IMR-90 (cell line): Measurements from ENCODE around the gene PITPNM2. TPM values are rescaled to one million over a fixed set of nuclear protein-coding genes. Genes with fewer than 3 reads are reported as not detected.

Experiments
- ATAC-seq: fragments of 200-7000 bp; cut with Tn5 transposase; 2 replicates; pipeline ENCODE4 v1.9.1; 2020; ENCODE audit warnings: low read depth, mild to moderate bottlenecking, moderate library complexity
- BruUV-seq: library from RNA; stranded (reverse); fragments of 400-500 nt; replicated peaks from 2 replicates; lab custom pipeline; 2021; lab: Mats Ljungman, UMichigan
- CTCF ChIA-PET: fragments of 300-600 bp; formaldehyde crosslinking; extraction: SDS; loops from one replicate; lab custom pipeline; 2021; ENCODE audit warnings: antibody characterized with exemption; lab: Yijun Ruan, JAX
- POLR2A ChIA-PET: fragments of 300-600 bp; sonication (Branson Sonifier 250); formaldehyde crosslinking; loops from one replicate; lab custom pipeline; 2022; ENCODE audit warnings: antibody characterized with exemption; ENCODE audit not compliant: unreplicated experiment; lab: Charles Lee
- DNase-seq: peaks from one replicate; pipeline ENCODE4 v3.0.0; 2013
- H2AFZ ChIP-seq: replicated peaks from 2 replicates; pipeline ENCODE3; 2013; ENCODE audit warnings: low read length, mild to moderate bottlenecking; ENCODE audit not compliant: poor library complexity
- H2AK5ac ChIP-seq: 2 replicates; pipeline ENCODE4 v1.6.1; 2013; ENCODE audit warnings: low read depth, low read length, inconsistent platforms
- H2AK9ac ChIP-seq: replicated peaks from 2 replicates; pipeline ENCODE3; 2013; ENCODE audit warnings: mild to moderate bottlenecking, low read depth, low read length, moderate library complexity; ENCODE audit not compliant: poor library complexity
- H2BK120ac ChIP-seq: 2 replicates; pipeline ENCODE4 v1.6.1; 2013; ENCODE audit warnings: low read depth, low read length, inconsistent platforms
- H2BK15ac ChIP-seq: 3 replicates; pipeline ENCODE4 v1.6.1; 2013; ENCODE audit warnings: low read depth, low read length, inconsistent platforms
- H2BK20ac ChIP-seq: 2 replicates; pipeline ENCODE4 v1.6.1; 2013; ENCODE audit warnings: low read depth, mild to moderate bottlenecking, inconsistent platforms, low read length, moderate library complexity
- H2BK5ac ChIP-seq: 2 replicates; pipeline ENCODE4 v1.6.1; 2013; ENCODE audit warnings: mild to moderate bottlenecking, low read depth, low read length, inconsistent platforms; ENCODE audit not compliant: poor library complexity, severe bottlenecking
- H3K14ac ChIP-seq: replicated peaks from 2 replicates; pipeline ENCODE4 v1.6.1; 2013; ENCODE audit warnings: low read depth, low read length, inconsistent platforms
- H3K18ac ChIP-seq: 2 replicates; pipeline ENCODE4 v1.6.1; 2013; ENCODE audit warnings: low read depth, low read length, control low read depth
- H3K23ac ChIP-seq: 2 replicates; pipeline ENCODE4 v1.6.1; 2013; ENCODE audit warnings: low read depth, low read length, inconsistent platforms
- H3K27ac ChIP-seq: 2 replicates; pipeline ENCODE4 v1.5.1; 2013; ENCODE audit warnings: mild to moderate bottlenecking, control low read depth, low read length; ENCODE audit not compliant: insufficient read depth
- H3K27me3 ChIP-seq: 2 replicates; pipeline ENCODE4 v1.6.1; 2013; ENCODE audit warnings: low read length; ENCODE audit not compliant: control insufficient read depth, insufficient read depth
- H3K36me3 ChIP-seq: 2 replicates; pipeline ENCODE4 v1.6.1; 2013; ENCODE audit warnings: low read length, mixed read lengths; ENCODE audit not compliant: control insufficient read depth, insufficient read depth
- H3K4ac ChIP-seq: 2 replicates; pipeline ENCODE4 v1.6.1; 2013; ENCODE audit warnings: low read depth, low read length, inconsistent platforms
- H3K4me1 ChIP-seq: 2 replicates; pipeline ENCODE4 v1.6.1; 2013; ENCODE audit warnings: low read length, mixed read lengths; ENCODE audit not compliant: control insufficient read depth, insufficient read depth
- H3K4me2 ChIP-seq: 2 replicates; pipeline ENCODE4 v1.6.1; 2013; ENCODE audit warnings: low read depth, mild to moderate bottlenecking, control low read depth, low read length, moderate library complexity
- H3K4me3 ChIP-seq: 2 replicates; pipeline ENCODE4 v1.5.1; 2013; ENCODE audit warnings: low read depth, mild to moderate bottlenecking, control low read depth, low read length, moderate library complexity; ENCODE audit not compliant: insufficient read depth
- H3K56ac ChIP-seq: 2 replicates; pipeline ENCODE4 v1.6.1; 2013; ENCODE audit warnings: low read length, inconsistent platforms; ENCODE audit not compliant: insufficient read depth; ENCODE audit errors: extremely low read depth
- H3K79me1 ChIP-seq, 2 experiments: 2 replicates each; pipeline ENCODE4 v1.6.1; 2013; ENCODE audit warnings: low read length in 2 of 2, inconsistent platforms in 1 of 2, low read depth in 1 of 2
- H3K9ac ChIP-seq: 2 replicates; pipeline ENCODE4 v1.6.1; 2013; ENCODE audit warnings: low read depth, low read length, control low read depth
- H3K9me1 ChIP-seq: 2 replicates; pipeline ENCODE4 v1.6.1; 2013; ENCODE audit warnings: low read length, inconsistent platforms; ENCODE audit not compliant: insufficient read depth
- H3K9me3 ChIP-seq: 2 replicates; pipeline ENCODE4 v1.6.1; 2013; ENCODE audit warnings: low read length; ENCODE audit not compliant: control insufficient read depth, insufficient read depth
- H4K20me1 ChIP-seq: 2 replicates; pipeline ENCODE4 v1.6.1; 2013; ENCODE audit warnings: low read length, inconsistent platforms; ENCODE audit not compliant: insufficient read depth
- H4K5ac ChIP-seq: 2 replicates; pipeline ENCODE4 v1.6.1; 2013; ENCODE audit warnings: mild to moderate bottlenecking, low read depth, low read length, control low read depth
- H4K8ac ChIP-seq, 2 experiments: 2 replicates each; pipeline ENCODE4 v1.6.1; 2013; ENCODE audit warnings: low read depth in 2 of 2, low read length in 2 of 2, control low read depth in 1 of 2, inconsistent platforms in 1 of 2
- H4K91ac ChIP-seq: 2 replicates; pipeline ENCODE4 v1.6.1; 2013; ENCODE audit warnings: low read depth, low read length, inconsistent platforms; ENCODE audit not compliant: insufficient read depth
- BHLHE40 ChIP-seq: fragments of 150-350 bp; IDR thresholded peaks from 2 replicates; pipeline ENCODE4 v1.6.1; 2016; ENCODE audit warnings: mild to moderate bottlenecking, low read depth, low read length
- CEBPB ChIP-seq: IDR thresholded peaks from 2 replicates; pipeline ENCODE4 v1.6.1; 2012; ENCODE audit warnings: low read depth, low read length, improper control_type of control experiment
- CHD1 ChIP-seq: IDR thresholded peaks from 2 replicates; pipeline ENCODE4 v1.6.1; 2012; ENCODE audit warnings: low read depth, low read length, improper control_type of control experiment
- MAFK ChIP-seq: IDR thresholded peaks from 2 replicates; pipeline ENCODE4 v1.6.1; 2012; ENCODE audit warnings: low read depth, low read length, improper control_type of control experiment
- MAZ ChIP-seq: IDR thresholded peaks from 2 replicates; pipeline ENCODE4 v1.6.1; 2012; ENCODE audit warnings: low read depth, mild to moderate bottlenecking, low read length, improper control_type of control experiment, moderate library complexity, borderline replicate concordance
- MXI1 ChIP-seq: IDR thresholded peaks from 2 replicates; pipeline ENCODE4 v1.6.1; 2012; ENCODE audit warnings: low read depth, mild to moderate bottlenecking, low read length, moderate library complexity, borderline replicate concordance
- POLR2A ChIP-seq: IDR thresholded peaks from 2 replicates; pipeline ENCODE4 v1.6.1; 2012; ENCODE audit warnings: mild to moderate bottlenecking, low read depth, low read length
- RAD21 ChIP-seq: IDR thresholded peaks from 2 replicates; pipeline ENCODE4 v1.6.1; 2012; ENCODE audit warnings: low read length, improper control_type of control experiment
- RCOR1 ChIP-seq: IDR thresholded peaks from 2 replicates; pipeline ENCODE4 v1.6.1; 2012; ENCODE audit warnings: mild to moderate bottlenecking, low read length, improper control_type of control experiment; ENCODE audit not compliant: insufficient replicate concordance
- RFX5 ChIP-seq: IDR thresholded peaks from 2 replicates; pipeline ENCODE4 v1.8.0; 2012; ENCODE audit warnings: low read depth, mild to moderate bottlenecking, low read length, moderate library complexity
- SMC3 ChIP-seq: fragments of 150-350 bp; IDR thresholded peaks from 2 replicates; pipeline ENCODE4 v1.6.1; 2016; ENCODE audit warnings: low read depth, mild to moderate bottlenecking, antibody characterized with exemption, low read length, moderate library complexity
- WGBS, 2 experiments: methylation state at CpG; one replicate each; pipeline versions ENCODE4 v1.1.5 to v1.1.7; 2013; ENCODE audit warnings: missing lambda C conversion rate in 2 of 2; ENCODE audit not compliant: insufficient read length in 1 of 2; ENCODE audit errors: extremely low coverage in 2 of 2; 5-methylcytosine and 5-hydroxymethylcytosine counted together
- dilution Hi-C: fragments of 300-500 bp; cut with HindIII; formaldehyde crosslinking; loops from one replicate; pipeline ENCODE4 v1.14.3; 2018; ENCODE audit warnings: low sequenced_read_pairs; ENCODE audit not compliant: unreplicated experiment
- in situ Hi-C: fragments of 300-500 bp; cut with MboI; formaldehyde crosslinking; loops from 3 replicates; pipeline ENCODE4 v1.14.3; 2019; ENCODE audit warnings: low sequenced_read_pairs, inconsistent platforms, mixed read lengths
- intact Hi-C: fragments of 100-400 bp; cut with micrococcal nuclease; formaldehyde crosslinking; loops from 2 replicates; pipeline ENCODE4 v1.10.0; 2022
- polyA plus RNA-seq, 3 experiments: library from polyadenylated mRNA; depleted of rRNA; stranded (reverse); fragments of >200 nt; gene quantifications; 2 replicates each; pipeline ENCODE4 v1.2.3, GENCODE V29; 2012; ENCODE audit warnings: low replicate concordance in 1 of 3
- total RNA-seq: library from RNA; depleted of rRNA; stranded (reverse); fragments of >200 nt; gene quantifications from 2 replicates; pipeline ENCODE4 v1.2.3, GENCODE V29; 2012
- TF ChIP-seq, protein P1 (sequence below): fragments of 150-350 bp; IDR thresholded peaks from 2 replicates; pipeline ENCODE4 v1.6.1; 2016; ENCODE audit warnings: low read depth, mild to moderate bottlenecking, low read length, moderate library complexity, borderline replicate concordance
- TF ChIP-seq, protein P2 (sequence below): conservative IDR thresholded peaks from 2 replicates; pipeline ENCODE4 v1.5.1; 2012; ENCODE audit warnings: mild to moderate bottlenecking, low read depth, low read length, improper control_type of control experiment
- TF ChIP-seq, protein P3 (sequence below): fragments of 150-350 bp; IDR thresholded peaks from 2 replicates; pipeline ENCODE4 v1.6.1; 2017; ENCODE audit warnings: mild to moderate bottlenecking, antibody characterized with exemption, low read length, low read depth

Gene PITPNM2
- total and polyA plus RNA-seq, 2 of the 4 experiments (the other 2 are of a cell fraction), result 1.6 to 3.0 TPM

DNA sequence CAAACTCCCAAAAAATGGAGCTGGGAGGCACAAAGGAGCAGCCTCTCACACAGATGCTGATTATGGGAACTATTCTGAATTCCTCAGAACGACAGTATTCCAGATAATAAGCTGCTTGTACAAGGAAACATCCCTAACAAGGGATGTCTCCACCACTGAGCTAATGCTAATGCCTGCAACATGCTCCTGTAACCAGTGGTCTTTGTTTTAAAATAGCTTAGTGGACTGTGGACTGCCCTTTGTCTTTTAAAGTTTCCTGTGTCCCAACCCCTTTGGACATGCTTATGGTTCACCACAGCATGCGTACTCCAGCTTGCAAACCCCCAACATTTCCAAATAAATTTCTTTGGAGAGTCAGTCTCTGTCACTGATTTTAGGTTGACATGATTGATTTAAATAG lies 16.4 kb upstream of the PITPNM2 start:
- POLR2A ChIA-PET, result interaction anchor here (0.6 kb wide), 1 partner anchor 767 kb away, joined by 5 read pairs; no protein-coding TSS in a partner anchor
- BruUV-seq, result no TSS peak
- no peaks in the 10 kb centered on the region for H4K20me1 ChIP-seq
- no peak overlapping the region for H4K8ac ChIP-seq
- H3K27me3 ChIP-seq, result no peaks in the 10 kb centered on the region
- dilution Hi-C loops, result no loop called here
- no peak overlapping the region for H3K9ac ChIP-seq
- H3K79me1 ChIP-seq, result 0 out of 4 replicates have a peak, but pooled peaks cover 0 to 4% of the 10 kb centered on the region in 2 experiments
- H3K4me2 ChIP-seq, result no peak overlapping the region
- H3K14ac ChIP-seq, result no peak overlapping the region
- in situ Hi-C loops, result no loop called here
- no peak overlapping the region for H3K56ac ChIP-seq
- H2BK15ac ChIP-seq, result no peak overlapping the region
- no peak overlapping the region for H2BK120ac ChIP-seq
- no peak overlapping the region for H3K4ac ChIP-seq
- no peak overlapping the region for H4K5ac ChIP-seq
- peaks cover 11% of the 10 kb centered on the region for H3K36me3 ChIP-seq
- no peaks in the 10 kb centered on the region for H3K9me3 ChIP-seq
- no CpG with 5 or more reads among the region's 2 CpGs for WGBS, 2 experiments
- H3K4me1 ChIP-seq, result no peaks in the 10 kb centered on the region
- DNase-seq (no peak), ATAC-seq (no peak)
- H2BK5ac ChIP-seq, result no peak overlapping the region
- no peak overlapping the region for H3K4me3 ChIP-seq
- H2BK20ac ChIP-seq, result no peak overlapping the region
- peaks cover 3% of the 10 kb centered on the region; the same call in 1 of the 2 replicates for H3K9me1 ChIP-seq
- H3K23ac ChIP-seq, result no peak overlapping the region
- H2AK9ac ChIP-seq, result no peak overlapping the region
- H4K91ac ChIP-seq, result no peak overlapping the region
- CTCF ChIA-PET, result no interaction called here
- intact Hi-C loops, result no loop called here
- no peak overlapping the region for H2AFZ ChIP-seq
- no peak overlapping the region for H3K18ac ChIP-seq
- no peak overlapping the region for H3K27ac ChIP-seq
- no peak for TF ChIP-seq RCOR1
- TF ChIP-seq SMC3, result no peak
- TF ChIP-seq MXI1, result no peak
- TF ChIP-seq BHLHE40, result no peak
- no peak for TF ChIP-seq POLR2A
- no peak for TF ChIP-seq MAZ
- TF ChIP-seq, protein P1, sequence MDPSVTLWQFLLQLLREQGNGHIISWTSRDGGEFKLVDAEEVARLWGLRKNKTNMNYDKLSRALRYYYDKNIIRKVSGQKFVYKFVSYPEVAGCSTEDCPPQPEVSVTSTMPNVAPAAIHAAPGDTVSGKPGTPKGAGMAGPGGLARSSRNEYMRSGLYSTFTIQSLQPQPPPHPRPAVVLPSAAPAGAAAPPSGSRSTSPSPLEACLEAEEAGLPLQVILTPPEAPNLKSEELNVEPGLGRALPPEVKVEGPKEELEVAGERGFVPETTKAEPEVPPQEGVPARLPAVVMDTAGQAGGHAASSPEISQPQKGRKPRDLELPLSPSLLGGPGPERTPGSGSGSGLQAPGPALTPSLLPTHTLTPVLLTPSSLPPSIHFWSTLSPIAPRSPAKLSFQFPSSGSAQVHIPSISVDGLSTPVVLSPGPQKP, result no peak
- TF ChIP-seq CHD1, result no peak
- TF ChIP-seq, protein P2, sequence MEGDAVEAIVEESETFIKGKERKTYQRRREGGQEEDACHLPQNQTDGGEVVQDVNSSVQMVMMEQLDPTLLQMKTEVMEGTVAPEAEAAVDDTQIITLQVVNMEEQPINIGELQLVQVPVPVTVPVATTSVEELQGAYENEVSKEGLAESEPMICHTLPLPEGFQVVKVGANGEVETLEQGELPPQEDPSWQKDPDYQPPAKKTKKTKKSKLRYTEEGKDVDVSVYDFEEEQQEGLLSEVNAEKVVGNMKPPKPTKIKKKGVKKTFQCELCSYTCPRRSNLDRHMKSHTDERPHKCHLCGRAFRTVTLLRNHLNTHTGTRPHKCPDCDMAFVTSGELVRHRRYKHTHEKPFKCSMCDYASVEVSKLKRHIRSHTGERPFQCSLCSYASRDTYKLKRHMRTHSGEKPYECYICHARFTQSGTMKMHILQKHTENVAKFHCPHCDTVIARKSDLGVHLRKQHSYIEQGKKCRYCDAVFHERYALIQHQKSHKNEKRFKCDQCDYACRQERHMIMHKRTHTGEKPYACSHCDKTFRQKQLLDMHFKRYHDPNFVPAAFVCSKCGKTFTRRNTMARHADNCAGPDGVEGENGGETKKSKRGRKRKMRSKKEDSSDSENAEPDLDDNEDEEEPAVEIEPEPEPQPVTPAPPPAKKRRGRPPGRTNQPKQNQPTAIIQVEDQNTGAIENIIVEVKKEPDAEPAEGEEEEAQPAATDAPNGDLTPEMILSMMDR, result no peak
- no peak for TF ChIP-seq MAFK
- TF ChIP-seq RAD21, result no peak
- TF ChIP-seq RFX5, result no peak
- no peak for TF ChIP-seq CEBPB
- TF ChIP-seq, protein P3, sequence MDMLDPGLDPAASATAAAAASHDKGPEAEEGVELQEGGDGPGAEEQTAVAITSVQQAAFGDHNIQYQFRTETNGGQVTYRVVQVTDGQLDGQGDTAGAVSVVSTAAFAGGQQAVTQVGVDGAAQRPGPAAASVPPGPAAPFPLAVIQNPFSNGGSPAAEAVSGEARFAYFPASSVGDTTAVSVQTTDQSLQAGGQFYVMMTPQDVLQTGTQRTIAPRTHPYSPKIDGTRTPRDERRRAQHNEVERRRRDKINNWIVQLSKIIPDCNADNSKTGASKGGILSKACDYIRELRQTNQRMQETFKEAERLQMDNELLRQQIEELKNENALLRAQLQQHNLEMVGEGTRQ, result no peak
- H2AK5ac ChIP-seq, result no peak overlapping the region
